Sigmoid colon (tissue), 7 donors: Measurements from ENCODE around the gene BRSK2. TPM values are rescaled to one million over a fixed set of nuclear protein-coding genes. Genes with fewer than 3 reads are reported as not detected.

Experiments
- DNase-seq: peaks from one replicate; pipeline ENCODE4 v3.0.0-alpha.2; 2019
- H3K27ac ChIP-seq, 4 donors: fragments of 200-600 bp; sonication (generic); one replicate each; pipeline ENCODE4 v1.5.1; 2016 to 2019; ENCODE audit warnings: mild to moderate bottlenecking in 1 of 4
- H3K27me3 ChIP-seq, 3 donors: fragments of 200-600 bp; sonication (generic); one replicate each; pipeline ENCODE4 v1.5.1; 2019; ENCODE audit warnings: mild to moderate bottlenecking in 1 of 3
- H3K36me3 ChIP-seq, 4 donors: fragments of 200-600 bp; sonication (generic); one replicate each; pipeline ENCODE4 v1.5.1; 2016 to 2019
- H3K4me1 ChIP-seq, 4 donors: fragments of 200-600 bp; sonication (generic); one replicate each; pipeline ENCODE4 v1.5.1; 2017 to 2019
- H3K4me3 ChIP-seq, 4 donors: fragments of 200-600 bp; sonication (generic); one replicate each; pipeline ENCODE4 v1.5.1; 2017 to 2019; ENCODE audit warnings: mild to moderate bottlenecking in 2 of 4, moderate library complexity in 1 of 4
- H3K9me3 ChIP-seq, 4 donors: fragments of 200-600 bp in 3 of 4; sonication (generic) in 3 of 4; one replicate each; pipeline versions ENCODE4 v1.5.1 to v1.6.1; 2013 to 2019
- CTCF ChIP-seq, 4 experiments: fragments of 450-650 bp in 3 of 4; fragments of 200-600 bp in 1 of 4; IDR thresholded peaks; one replicate each; pipeline ENCODE4 v1.5.1; 2016 to 2019; ENCODE audit warnings: antibody characterized with exemption in 4 of 4, mild to moderate bottlenecking in 3 of 4, moderate library complexity in 2 of 4
- EP300 ChIP-seq, 4 donors: sonication (generic); formaldehyde crosslinking; IDR thresholded peaks; one replicate each; pipeline ENCODE4 v1.6.1; 2017; ENCODE audit warnings: antibody characterized with exemption in 4 of 4
- POLR2A ChIP-seq, 2 donors: fragments of 450-650 bp; IDR thresholded peaks; one replicate each; pipeline ENCODE4 v1.6.1; 2016; ENCODE audit warnings: antibody characterized with exemption in 2 of 2, mild to moderate bottlenecking in 2 of 2, moderate library complexity in 2 of 2
- POLR2AphosphoS5 ChIP-seq, 4 donors: sonication (generic); formaldehyde crosslinking; IDR thresholded peaks; one replicate each; pipeline ENCODE4 v1.6.1; 2017; ENCODE audit warnings: antibody characterized with exemption in 4 of 4
- whole genome bisulfite sequencing, 2 donors: extraction: QIAGEN DNeasy Blood & Tissue Kit; methylation state at CpG; one replicate each; pipeline ENCODE4 v1.1.7; 2013; 5-methylcytosine and 5-hydroxymethylcytosine counted together
- intact Hi-C: fragments of 100-400 bp; cut with DNase I; formaldehyde crosslinking; loops from one replicate; pipeline ENCODE4 v1.15.1; 2023
- polyA plus RNA-seq, 3 donors: library from polyadenylated mRNA; stranded (reverse); fragments of 200-250 nt; gene quantifications; one replicate each; pipeline ENCODE4 v1.2.3, GENCODE V29; 2013
- total RNA-seq, 4 donors: library from RNA; depleted of rRNA; stranded (reverse); fragments of >200 nt; gene quantifications; one replicate each; pipeline ENCODE4 v1.1.0, GENCODE V29; 2016
- donor health status: healthy with polysubstance abuse.
- donor health status: Bipolar disorder and iron deficiency.
- donor health status: healthy.

BRSK2 gene
- total and polyA plus RNA-seq, 7 donors, result 1.7 to 3.2 (median 1.9) TPM; not detected in 2

- TF ChIP-seq CTCF (IDR thresholded peaks at IDR 0.05) (no peak), POLR2AphosphoS5 (IDR thresholded peaks at IDR 0.05) (no peak)
- H3K9me3 ChIP-seq, result no peaks in the 10 kb centered on the region
- no peak for DNase-seq
- no peaks in the 10 kb centered on the region for H3K27me3 ChIP-seq
- no peaks in the 10 kb centered on the region for H3K36me3 ChIP-seq
- WGBS, 2 donors, result 92 to 96% methylated on average over 28 of the region's 28 CpGs
- no peak overlapping the region for H3K4me3 ChIP-seq
- peak overlapping the region in 3 of 4 donors; percentile 62 to 75 (median 73) for H3K27ac ChIP-seq
- H3K4me1 ChIP-seq, result peaks cover 0 to 91% (median 78%) of the 10 kb centered on the region in 4 donors
- intact Hi-C loops, result loop anchor here (10.0 kb wide), 1 partner anchor 200 kb away; the partner anchor contains the start of gene TOLLIP
These were observed 115.0 kb downstream of the BRSK2 start for GRCh38 chr11:1504581-1505290.

- Histone ChIP-seq H3K36me3 (no peaks in the 10 kb centered on the region), H3K4me3 (no peak overlapping the region), H3K27me3 (no peaks in the 10 kb centered on the region), H3K9me3 (no peaks in the 10 kb centered on the region), H3K4me1 (peaks cover 0 to 88% (median 78%) of the 10 kb centered on the region in 4 donors), H3K27ac (no peak overlapping the region)
- TF ChIP-seq EP300 (IDR thresholded peaks at IDR 0.05), result no peak
- TF ChIP-seq POLR2AphosphoS5 (IDR thresholded peaks at IDR 0.05), result no peak
- TF ChIP-seq CTCF (IDR thresholded peaks at IDR 0.05), result no peak
- no peak for TF ChIP-seq POLR2A (IDR thresholded peaks at IDR 0.05)
- no peak for DNase-seq
- intact Hi-C loops, result loop anchor here (10.0 kb wide), 1 partner anchor 201 kb away; the partner anchor contains the start of gene TOLLIP
- 89 to 90% methylated on average over 11 of the region's 11 CpGs for WGBS, 2 donors
These were observed 115.7 kb downstream of the BRSK2 start for GRCh38 chr11:1505480-1505879.

- intact Hi-C loops, result loop anchor here (10.0 kb wide), 1 partner anchor 202 kb away; the partner anchor contains the start of gene TOLLIP
- DNase-seq, result no peak
- WGBS, 2 donors, result 85 to 91% methylated on average over 9 of the region's 9 CpGs
- H3K9me3 ChIP-seq, result no peaks in the 10 kb centered on the region
- peaks cover 0 to 76% (median 64%) of the 10 kb centered on the region in 4 donors for H3K4me1 ChIP-seq
- no peaks in the 10 kb centered on the region for H3K27me3 ChIP-seq
- no peaks in the 10 kb centered on the region for H3K36me3 ChIP-seq
- peak overlapping the region in 3 of 4 donors; percentile 49 to 63 (median 61) for H3K27ac ChIP-seq
- TF ChIP-seq CTCF (IDR thresholded peaks at IDR 0.05) (no peak), EP300 (IDR thresholded peaks at IDR 0.05) (no peak), POLR2AphosphoS5 (IDR thresholded peaks at IDR 0.05) (no peak), POLR2A (IDR thresholded peaks at IDR 0.05) (no peak)
- H3K4me3 ChIP-seq, result no peak overlapping the region
These were observed 117.2 kb downstream of the BRSK2 start for GRCh38 chr11:1506981-1507380.

- Histone ChIP-seq H3K4me1 (peaks cover 0 to 75% (median 61%) of the 10 kb centered on the region in 4 donors), H3K36me3 (no peaks in the 10 kb centered on the region), H3K4me3 (no peak overlapping the region), H3K27ac (peak overlapping the region in 3 of 4 donors; percentile 49 to 63 (median 61)), H3K9me3 (no peaks in the 10 kb centered on the region), H3K27me3 (no peaks in the 10 kb centered on the region)
- WGBS, 2 donors, result 71 to 88% methylated on average over 21 of the region's 21 CpGs
- intact Hi-C loops, result loop anchor here (10.0 kb wide), 1 partner anchor 203 kb away; the partner anchor contains the start of gene TOLLIP
- no peak for DNase-seq
- TF ChIP-seq EP300 (IDR thresholded peaks at IDR 0.05), result no peak
- no peak for TF ChIP-seq POLR2A (IDR thresholded peaks at IDR 0.05)
- no peak for TF ChIP-seq CTCF (IDR thresholded peaks at IDR 0.05)
- TF ChIP-seq POLR2AphosphoS5 (IDR thresholded peaks at IDR 0.05), result no peak
These were observed 117.8 kb downstream of the BRSK2 start for GRCh38 chr11:1507381-1508140.
